Hepatocyte (in vitro differentiated cells): ENCODE results near the gene PLCL2. TPM values are rescaled to one million over a fixed set of nuclear protein-coding genes. Genes with fewer than 3 reads are reported as not detected.

Experiments used
- DNase-seq: peaks from one replicate; pipeline ENCODE4 v3.0.0-alpha.2; 2016; ENCODE audit warnings: low spot score
- H2AFZ ChIP-seq: fragments of 200-600 bp; sonication (generic); 2 replicates; pipeline ENCODE4 v1.6.0; 2016; ENCODE audit warnings: antibody characterized with exemption, mild to moderate bottlenecking
- H3K27ac ChIP-seq: fragments of 200-600 bp; sonication (generic); 2 replicates; pipeline ENCODE4 v1.5.1; 2016; ENCODE audit warnings: mild to moderate bottlenecking
- H3K27me3 ChIP-seq: fragments of 200-600 bp; sonication (generic); 2 replicates; pipeline ENCODE4 v1.6.1; 2016
- H3K36me3 ChIP-seq: fragments of 200-600 bp; sonication (generic); replicated peaks from 2 replicates; pipeline ENCODE4 v1.5.1; 2016; ENCODE audit warnings: low read depth; ENCODE audit not compliant: insufficient read depth
- H3K4me1 ChIP-seq: fragments of 200-600 bp; sonication (generic); 2 replicates; pipeline ENCODE4 v1.5.1; 2016; ENCODE audit warnings: mild to moderate bottlenecking, moderate library complexity; ENCODE audit not compliant: insufficient read depth
- H3K4me2 ChIP-seq: fragments of 200-600 bp; sonication (generic); 2 replicates; pipeline ENCODE4 v1.6.0; 2016
- H3K4me3 ChIP-seq: fragments of 200-600 bp; sonication (generic); 2 replicates; pipeline ENCODE4 v1.5.1; 2016; ENCODE audit warnings: mild to moderate bottlenecking
- H3K79me2 ChIP-seq: fragments of 200-600 bp; sonication (generic); 2 replicates; pipeline ENCODE4 v1.6.0; 2017; ENCODE audit warnings: mild to moderate bottlenecking
- H3K9me2 ChIP-seq: fragments of 200-600 bp; sonication (generic); replicated peaks from 2 replicates; pipeline ENCODE4 v1.6.0; 2017; ENCODE audit warnings: mild to moderate bottlenecking; ENCODE audit not compliant: insufficient read depth
- H3K9me3 ChIP-seq: fragments of 200-600 bp; sonication (generic); 2 replicates; pipeline ENCODE4 v1.5.1; 2016; ENCODE audit warnings: low read depth, mild to moderate bottlenecking
- H4K20me1 ChIP-seq: fragments of 200-600 bp; sonication (generic); 2 replicates; pipeline ENCODE4 v1.6.0; 2016; ENCODE audit warnings: mild to moderate bottlenecking; ENCODE audit not compliant: insufficient read depth, poor library complexity, severe bottlenecking
- CTCF ChIP-seq: fragments of 200-600 bp; sonication (generic); IDR thresholded peaks from 2 replicates; pipeline ENCODE4 v1.5.1; 2016; ENCODE audit warnings: antibody characterized with exemption, mild to moderate bottlenecking; ENCODE audit not compliant: poor library complexity
- EZH2 ChIP-seq: fragments of 200-600 bp; sonication (generic); IDR thresholded peaks from 2 replicates; pipeline ENCODE4 v1.6.1; 2016; ENCODE audit warnings: antibody characterized with exemption, mild to moderate bottlenecking, borderline replicate concordance
- EZH2phosphoT487 ChIP-seq: fragments of 200-600 bp; sonication (generic); IDR thresholded peaks from one replicate; pipeline ENCODE4 v1.6.1; 2018; ENCODE audit warnings: antibody characterized with exemption, mild to moderate bottlenecking, low read depth, moderate library complexity; ENCODE audit not compliant: unreplicated experiment, severe bottlenecking
- WGBS: methylation state at CpG from one replicate; pipeline ENCODE4 v1.1.6; 2016; ENCODE audit warnings: low lambda C conversion rate; ENCODE audit errors: missing lambda C conversion rate; 5-methylcytosine and 5-hydroxymethylcytosine counted together
- polyA plus RNA-seq: library from polyadenylated mRNA; unstranded; fragments of >200 nt; fragmentation: Nextera tagmentation; extraction: Ambion mirVana; gene quantifications from 2 replicates; pipeline ENCODE4 v1.2.1, GENCODE V29; 2016
- total RNA-seq: library from RNA; depleted of rRNA; stranded (reverse); fragments of >200 nt; gene quantifications from 2 replicates; pipeline ENCODE4 v1.2.3, GENCODE V29; 2014

The PLCL2 gene
- total and polyA plus RNA-seq, 2 experiments from 2014 or later: 3.2 to 14.2 TPM

DNA sequence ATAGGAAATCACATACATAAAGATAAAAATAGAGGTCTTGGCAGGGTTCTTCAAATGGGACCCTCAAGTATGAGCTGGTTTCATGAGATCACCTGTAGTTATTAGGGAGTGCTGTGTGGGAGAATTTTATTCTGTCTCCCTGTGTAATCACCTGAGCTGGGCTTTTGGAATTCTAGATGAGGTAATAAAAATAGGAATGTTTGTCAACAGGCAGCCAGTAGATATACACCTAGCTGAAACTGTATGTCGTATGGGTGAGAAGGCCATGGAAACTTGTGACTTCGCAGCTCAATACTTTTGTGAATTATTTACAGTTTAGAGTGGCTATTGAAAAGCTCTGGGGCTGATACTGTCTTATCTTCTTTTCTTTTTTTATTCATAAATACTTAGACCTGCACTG lies 40.5 kb upstream of the PLCL2 start:
- H3K36me3 ChIP-seq: no peaks in the 10 kb centered on the region
- WGBS: 68% methylated on average over 2 of the region's 2 CpGs
- peak overlapping the region; percentile 49 for H3K27ac ChIP-seq
- H2AFZ ChIP-seq: no peak overlapping the region
- H3K27me3 ChIP-seq: no peaks in the 10 kb centered on the region
- H3K4me2 ChIP-seq: no peak overlapping the region
- H3K9me2 ChIP-seq: no peaks in the 10 kb centered on the region
- TF ChIP-seq EZH2phosphoT487 (no peak), CTCF (no peak), EZH2 (no peak)
- no peaks in the 10 kb centered on the region for H3K9me3 ChIP-seq
- no peaks in the 10 kb centered on the region for H4K20me1 ChIP-seq
- H3K4me3 ChIP-seq: no peak overlapping the region
- H3K79me2 ChIP-seq: no peaks in the 10 kb centered on the region
- peak; percentile 20 for DNase-seq
- no peaks in the 10 kb centered on the region for H3K4me1 ChIP-seq

- Histone ChIP-seq H3K27ac (peak overlapping the region; percentile 52), H3K27me3 (no peaks in the 10 kb centered on the region), H3K79me2 (no peaks in the 10 kb centered on the region), H4K20me1 (no peaks in the 10 kb centered on the region), H3K4me2 (no peak overlapping the region), H3K4me3 (no peak overlapping the region), H3K9me2 (no peaks in the 10 kb centered on the region), H2AFZ (no peak overlapping the region), H3K9me3 (no peaks in the 10 kb centered on the region), H3K4me1 (no peaks in the 10 kb centered on the region), H3K36me3 (no peaks in the 10 kb centered on the region)
- TF ChIP-seq EZH2phosphoT487 (no peak), CTCF (no peak), EZH2 (no peak)
- 96% methylated on average over 1 of the region's 1 CpG for whole genome bisulfite sequencing
- no peak for DNase-seq
These were observed 40.0 kb upstream of the PLCL2 start for GRCh38 chr3:16844791-16845190.

- no peaks in the 10 kb centered on the region for H3K9me2 ChIP-seq
- no peak overlapping the region for H3K4me3 ChIP-seq
- H3K27ac ChIP-seq: no peak overlapping the region
These were observed 38.2 kb upstream of the PLCL2 start for GRCh38 chr3:16846373-16847080.

More at GRCh38 chr3:16846373-16847080, 38.2 kb upstream of the PLCL2 start:
- TF ChIP-seq EZH2phosphoT487: no peak
- no peak for TF ChIP-seq CTCF
- no peak for TF ChIP-seq EZH2
- WGBS: 98% methylated on average over 5 of the region's 5 CpGs
- no peaks in the 10 kb centered on the region for H3K36me3 ChIP-seq
- H4K20me1 ChIP-seq: no peaks in the 10 kb centered on the region
- H2AFZ ChIP-seq: no peak overlapping the region
- DNase-seq: no peak
- no peaks in the 10 kb centered on the region for H3K9me3 ChIP-seq
- H3K4me1 ChIP-seq: no peaks in the 10 kb centered on the region
- H3K79me2 ChIP-seq: no peaks in the 10 kb centered on the region
- H3K27me3 ChIP-seq: no peaks in the 10 kb centered on the region
- no peak overlapping the region for H3K4me2 ChIP-seq
